NCI-H2227 (cell line): Measurements from ENCODE around the gene ZNF469.

Source experiments
- DNase-seq: peaks from one replicate; lab custom pipeline; 2025; ENCODE audit not compliant: unreplicated experiment; lab: John Stamatoyannopoulos, UW

The ZNF469 gene

GRCh38 chr16:88390735-88391134 lies 8.0 kb downstream of the ZNF469 start:
- no peak for DNase-seq

DNA sequence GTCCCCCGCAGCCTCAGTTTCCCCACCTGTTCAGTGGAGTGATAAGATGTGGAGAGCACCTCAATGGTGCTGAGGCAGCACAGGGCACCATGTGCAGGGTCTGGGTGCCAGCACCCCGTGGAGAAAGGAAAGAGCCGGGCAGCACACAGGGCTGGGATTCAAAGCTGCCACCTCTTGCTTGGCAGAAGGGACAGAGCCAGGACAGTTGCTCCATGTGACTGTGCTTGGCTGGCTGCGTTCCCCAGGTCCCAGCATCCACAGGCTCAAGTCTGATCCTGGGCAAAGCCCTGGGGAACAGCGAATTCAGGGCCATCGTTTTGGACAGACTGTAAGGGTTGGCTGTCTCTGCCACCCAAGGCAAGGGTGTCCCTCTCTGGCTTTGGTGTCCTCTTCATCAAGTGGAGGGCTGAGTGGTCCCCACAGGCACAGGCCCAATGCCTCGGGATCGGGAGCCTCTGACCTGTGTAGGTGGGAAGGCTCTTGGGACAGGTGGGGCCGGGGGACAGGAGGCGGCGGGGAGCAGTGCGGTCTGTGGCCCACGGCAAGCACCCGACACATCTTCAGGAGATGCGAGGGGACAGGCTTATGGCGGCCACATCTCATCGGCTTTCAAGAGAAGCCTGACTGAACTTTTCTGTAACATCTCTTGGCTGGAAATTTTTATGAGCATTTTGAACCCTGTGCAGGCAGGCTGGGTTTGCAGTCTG lies 8.5 kb downstream of the ZNF469 start:
- DNase-seq = no peak

DNA sequence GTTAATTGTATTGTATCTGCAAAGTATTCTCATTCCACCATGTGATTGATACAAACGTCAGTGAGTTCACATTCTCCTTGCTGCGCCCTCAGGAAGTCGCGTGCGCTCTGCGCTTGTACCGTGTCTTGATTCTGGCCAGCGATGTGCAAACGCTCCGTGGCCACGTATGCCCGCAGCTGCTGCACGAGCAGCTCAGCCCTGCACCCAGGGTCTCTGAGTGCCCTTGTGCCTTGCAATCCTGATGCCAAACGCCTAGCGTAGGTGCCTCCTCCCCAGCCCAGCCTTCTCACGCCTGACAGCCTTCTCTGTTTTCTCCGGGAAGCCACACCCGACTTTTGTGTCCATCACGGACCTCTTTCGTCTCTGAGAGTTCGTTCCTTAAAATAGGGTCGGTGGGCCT lies 9.4 kb downstream of the ZNF469 start:
- DNase-seq = no peak

DNA sequence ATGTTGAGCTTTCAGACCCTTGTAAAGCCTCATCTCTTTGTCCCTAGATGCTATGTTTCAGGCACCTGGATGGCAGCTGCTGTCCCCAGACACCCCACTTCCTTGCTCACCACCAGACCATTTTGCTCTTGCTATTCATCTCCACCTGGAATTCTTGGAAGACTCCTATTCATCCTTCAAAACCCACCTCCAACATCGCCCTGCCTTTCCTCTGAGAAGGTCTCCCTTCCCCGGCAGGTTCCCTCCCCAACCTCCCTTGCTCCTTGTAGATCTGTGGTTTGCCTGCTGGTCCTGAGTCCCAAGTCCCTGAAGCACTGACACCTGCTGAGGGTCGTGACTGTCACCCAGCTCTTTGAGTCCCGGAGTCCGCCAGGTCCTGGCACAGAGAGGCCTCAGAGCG lies 9.9 kb downstream of the ZNF469 start:
- DNase-seq = no peak

- no peak for DNase-seq
Measured at GRCh38 chr16:88393034-88393433, 10.3 kb downstream of the ZNF469 start.

DNA sequence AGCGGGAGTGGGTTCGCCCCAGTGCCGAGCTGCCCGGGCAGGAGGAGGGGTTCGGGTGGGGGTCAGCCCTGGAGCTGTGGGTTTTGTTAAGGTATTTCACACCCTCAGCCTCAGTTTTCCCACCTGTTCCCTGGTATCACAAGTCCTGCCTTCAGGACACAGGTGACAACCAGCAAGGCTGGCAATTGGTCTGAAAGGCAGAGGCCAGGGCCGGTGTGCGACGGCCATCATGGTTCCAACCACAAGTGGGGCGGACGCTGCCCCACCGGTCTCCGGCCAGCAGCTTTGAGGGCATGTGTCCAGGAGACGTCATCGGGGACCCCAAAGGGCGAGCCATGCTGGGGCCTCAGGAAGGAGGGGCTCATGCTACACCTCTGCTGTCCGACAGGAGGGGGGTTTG lies 10.8 kb downstream of the ZNF469 start:
- DNase-seq = no peak

- DNase-seq = no peak
Measured at GRCh38 chr16:88394426-88394825, 11.7 kb downstream of the ZNF469 start.

GRCh38 chr16:88395669-88396584 lies 13.2 kb downstream of the ZNF469 start:
- no peak for DNase-seq

DNA sequence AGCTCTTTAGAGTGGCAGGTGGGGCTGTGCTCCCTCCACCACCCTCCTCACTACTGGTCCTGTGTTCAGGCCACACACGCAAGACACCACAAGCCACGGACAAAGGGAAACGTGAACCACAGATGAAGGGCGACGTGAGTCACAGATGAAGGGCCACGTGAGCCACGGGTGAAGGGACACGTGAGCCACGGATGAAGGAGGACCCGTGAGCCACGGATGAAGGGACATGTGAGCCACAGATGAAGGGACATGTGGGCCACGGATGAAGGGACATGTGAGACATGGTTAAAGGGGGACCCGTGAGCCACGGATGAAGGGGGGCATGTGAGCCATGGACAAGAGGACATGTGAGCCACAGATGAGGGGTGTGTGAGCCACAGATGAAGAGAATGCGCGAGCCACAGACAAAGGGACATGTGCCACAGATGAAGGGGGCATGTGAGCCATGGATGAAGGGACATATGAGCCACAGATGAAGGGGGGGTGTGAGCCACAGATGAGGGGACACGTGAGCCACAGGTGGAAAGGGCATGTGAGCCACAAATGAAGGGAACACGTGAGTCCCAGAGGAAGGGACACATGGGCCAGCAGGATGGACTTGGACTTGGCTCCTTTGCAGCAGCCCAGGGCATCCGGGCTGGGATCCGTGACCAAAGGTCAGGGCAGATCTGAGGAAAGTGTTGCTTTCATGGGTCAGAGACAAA lies 15.6 kb downstream of the ZNF469 start:
- DNase-seq = no peak

DNA sequence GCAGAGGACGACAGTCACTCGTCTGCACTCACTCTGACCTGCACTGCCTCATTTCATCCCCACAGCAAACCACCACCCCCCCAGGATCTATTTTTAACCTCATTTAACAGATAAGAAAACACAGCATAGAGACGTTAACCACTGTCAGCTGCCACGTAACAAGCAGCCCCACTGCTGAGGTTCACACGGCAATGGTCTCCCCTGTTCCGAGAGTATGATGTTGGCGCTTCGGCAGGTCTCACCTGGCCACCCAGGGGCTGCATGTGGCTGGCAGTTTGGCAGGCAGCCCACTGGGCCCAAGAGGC lies 16.1 kb downstream of the ZNF469 start:
- no peak for DNase-seq

GRCh38 chr16:88400186-88400585 lies 17.4 kb downstream of the ZNF469 start:
- no peak for DNase-seq

DNA sequence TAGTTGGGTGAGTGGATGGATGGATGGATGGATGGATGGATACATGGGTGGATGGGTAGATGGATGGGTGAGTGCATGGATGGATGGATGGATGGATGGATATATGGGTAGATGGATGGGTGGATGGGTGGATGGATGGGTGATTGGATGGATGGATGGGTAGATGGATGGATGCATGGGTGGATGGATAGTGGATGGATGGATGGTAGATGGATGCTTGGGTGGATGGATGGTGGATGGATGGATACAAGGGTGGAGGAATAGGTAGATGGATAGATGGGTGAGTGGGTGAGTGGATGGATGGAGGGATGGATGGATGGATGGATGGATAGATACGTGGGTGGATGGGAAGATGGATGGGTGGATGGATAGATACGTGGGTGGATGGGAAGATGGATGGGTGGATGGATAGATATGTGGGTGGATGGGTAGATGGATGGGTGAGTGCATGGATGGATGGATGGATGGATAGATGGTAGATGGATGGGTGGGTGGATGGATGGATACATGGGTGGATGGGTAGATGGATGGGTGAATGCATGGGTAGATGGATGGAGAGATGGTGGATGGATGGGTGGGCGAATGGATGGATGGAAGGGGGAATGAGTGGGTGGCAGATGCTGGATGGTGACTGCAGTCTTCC lies 19.0 kb downstream of the ZNF469 start:
- no peak for DNase-seq

DNA sequence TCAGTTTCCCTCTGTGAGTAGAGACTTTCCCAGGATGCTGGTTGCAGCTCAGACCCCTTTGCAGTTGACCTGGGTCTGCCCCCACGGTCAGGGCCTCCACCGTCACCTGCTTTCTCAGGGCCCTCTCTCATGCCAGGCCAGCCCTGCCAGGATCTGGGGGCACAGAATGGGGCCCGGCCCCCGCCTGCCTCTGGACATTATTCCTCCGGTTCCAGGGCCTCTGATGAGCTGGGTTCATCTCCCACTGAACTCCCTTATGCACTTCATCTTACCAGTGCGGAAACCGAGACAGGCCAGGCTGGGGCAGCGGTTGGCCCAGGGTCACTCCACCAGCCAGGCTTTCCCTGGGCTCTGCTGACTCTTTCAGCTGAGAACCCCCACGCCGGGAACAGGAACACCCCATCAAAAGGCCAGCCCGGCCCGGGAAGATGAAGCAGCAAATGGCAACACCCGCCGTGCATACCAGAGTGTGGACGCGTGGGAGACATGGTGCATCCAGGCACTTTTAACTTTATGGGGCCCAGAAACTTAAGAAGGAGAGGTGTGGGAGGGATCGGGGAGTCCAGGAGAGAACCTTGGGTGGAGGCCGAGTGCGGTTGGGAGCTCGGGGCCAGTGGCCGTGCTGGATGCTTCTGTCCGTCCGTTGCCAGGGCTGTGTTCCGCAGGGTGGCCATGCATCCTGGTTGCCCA lies 19.9 kb downstream of the ZNF469 start:
- no peak for DNase-seq

GRCh38 chr16:88403794-88404581 lies 21.2 kb downstream of the ZNF469 start:
- DNase-seq = no peak

DNA sequence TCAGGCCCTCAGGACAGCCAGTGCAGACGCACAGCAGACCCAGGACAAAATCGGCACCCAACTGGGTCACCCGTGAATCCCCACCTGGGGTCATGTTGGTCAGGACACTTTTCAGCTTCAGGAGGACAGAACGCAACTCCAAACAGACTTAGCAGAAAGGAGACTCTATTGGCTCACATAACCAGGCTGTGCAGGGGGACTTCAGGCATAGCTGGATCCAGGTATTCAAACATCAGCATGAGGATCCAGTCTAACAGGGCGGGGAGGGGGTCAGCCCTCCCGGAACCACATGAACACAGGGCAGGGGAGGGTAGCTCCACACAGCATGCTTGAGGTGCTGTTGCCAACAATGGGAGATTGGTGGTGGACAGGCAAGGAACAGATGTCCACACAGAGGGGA lies 22.0 kb downstream of the ZNF469 start:
- no peak for DNase-seq

DNA sequence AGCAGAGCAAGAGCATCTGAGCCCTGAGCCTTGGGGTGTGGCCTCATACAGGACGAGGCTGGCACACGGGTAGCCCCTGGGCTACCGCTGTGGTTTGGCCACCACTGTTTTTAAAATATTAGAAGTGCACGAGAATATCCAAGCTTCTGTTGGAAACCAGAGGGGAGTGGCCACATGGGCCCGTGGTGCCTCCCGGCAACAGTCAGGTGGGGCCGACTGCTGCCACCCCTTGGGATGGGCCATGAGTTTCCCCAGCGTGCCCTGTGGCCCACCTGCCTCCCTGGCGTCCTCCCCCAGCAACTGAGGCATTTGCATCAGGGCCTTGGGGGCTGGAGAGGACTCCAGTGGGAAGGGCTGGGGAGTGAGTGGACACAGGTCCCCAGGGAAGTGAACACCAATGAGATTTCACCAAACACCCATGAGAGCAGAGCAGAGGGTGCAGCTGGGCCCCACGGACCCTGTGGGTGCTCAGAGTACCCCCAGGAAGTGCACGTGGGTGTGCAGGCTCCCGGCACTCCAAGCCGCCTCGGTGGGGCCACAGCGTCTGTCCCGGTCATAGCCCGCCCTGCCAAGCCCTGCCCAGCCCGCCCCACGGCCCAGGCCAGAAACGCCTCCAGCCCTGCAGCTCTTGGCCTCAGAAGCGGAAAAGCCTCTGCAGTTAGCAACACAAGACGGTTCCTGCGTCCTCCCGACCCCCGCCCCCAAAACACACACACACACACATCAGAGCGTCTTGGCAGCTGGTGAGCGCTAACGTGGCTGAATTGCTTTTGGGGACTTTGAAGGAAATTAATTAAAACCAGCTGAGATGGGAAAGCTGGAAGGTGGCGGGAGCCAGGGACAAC lies 22.7 kb downstream of the ZNF469 start:
- peak; percentile 4 for DNase-seq

- no peak for DNase-seq
Measured at GRCh38 chr16:88406096-88407041, 23.6 kb downstream of the ZNF469 start.

- DNase-seq = no peak
Measured at GRCh38 chr16:88407042-88407420, 24.3 kb downstream of the ZNF469 start.
